ENCODE results near the gene ARSA.

ARSA gene

DNA sequence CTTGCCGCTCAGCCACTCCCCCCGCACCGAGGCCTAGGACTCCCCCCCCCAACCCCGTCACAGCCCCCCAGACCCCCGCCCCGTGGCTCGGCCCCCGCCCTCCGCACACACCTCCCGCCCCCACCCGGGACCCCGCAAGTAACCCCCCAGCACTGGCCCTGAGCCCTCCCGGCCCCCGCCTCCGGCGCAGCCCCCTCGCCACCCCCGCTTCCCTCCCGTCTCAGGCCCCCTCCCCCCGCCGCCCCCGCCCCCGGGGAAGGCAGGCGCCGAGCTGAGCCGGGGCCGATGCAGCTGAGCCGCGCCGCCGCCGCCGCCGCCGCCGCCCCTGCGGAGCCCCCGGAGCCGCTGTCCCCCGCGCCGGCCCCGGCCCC, 46.2 kb upstream of the ARSA start:
- in situ Hi-C loops (cut with MboI; ENCODE audit: low pct_unique_long_range_greater_than_20kb, low sequenced_read_pairs, unreplicated experiment) = no loop called here
- peak; percentile 37 for DNase-seq (ENCODE audit: low spot score)
- TF ChIP-seq, protein P1, sequence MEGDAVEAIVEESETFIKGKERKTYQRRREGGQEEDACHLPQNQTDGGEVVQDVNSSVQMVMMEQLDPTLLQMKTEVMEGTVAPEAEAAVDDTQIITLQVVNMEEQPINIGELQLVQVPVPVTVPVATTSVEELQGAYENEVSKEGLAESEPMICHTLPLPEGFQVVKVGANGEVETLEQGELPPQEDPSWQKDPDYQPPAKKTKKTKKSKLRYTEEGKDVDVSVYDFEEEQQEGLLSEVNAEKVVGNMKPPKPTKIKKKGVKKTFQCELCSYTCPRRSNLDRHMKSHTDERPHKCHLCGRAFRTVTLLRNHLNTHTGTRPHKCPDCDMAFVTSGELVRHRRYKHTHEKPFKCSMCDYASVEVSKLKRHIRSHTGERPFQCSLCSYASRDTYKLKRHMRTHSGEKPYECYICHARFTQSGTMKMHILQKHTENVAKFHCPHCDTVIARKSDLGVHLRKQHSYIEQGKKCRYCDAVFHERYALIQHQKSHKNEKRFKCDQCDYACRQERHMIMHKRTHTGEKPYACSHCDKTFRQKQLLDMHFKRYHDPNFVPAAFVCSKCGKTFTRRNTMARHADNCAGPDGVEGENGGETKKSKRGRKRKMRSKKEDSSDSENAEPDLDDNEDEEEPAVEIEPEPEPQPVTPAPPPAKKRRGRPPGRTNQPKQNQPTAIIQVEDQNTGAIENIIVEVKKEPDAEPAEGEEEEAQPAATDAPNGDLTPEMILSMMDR (IDR thresholded peaks at IDR 0.05; ENCODE audit: extremely low read depth, insufficient read depth, missing control alignments) = no peak

DNA sequence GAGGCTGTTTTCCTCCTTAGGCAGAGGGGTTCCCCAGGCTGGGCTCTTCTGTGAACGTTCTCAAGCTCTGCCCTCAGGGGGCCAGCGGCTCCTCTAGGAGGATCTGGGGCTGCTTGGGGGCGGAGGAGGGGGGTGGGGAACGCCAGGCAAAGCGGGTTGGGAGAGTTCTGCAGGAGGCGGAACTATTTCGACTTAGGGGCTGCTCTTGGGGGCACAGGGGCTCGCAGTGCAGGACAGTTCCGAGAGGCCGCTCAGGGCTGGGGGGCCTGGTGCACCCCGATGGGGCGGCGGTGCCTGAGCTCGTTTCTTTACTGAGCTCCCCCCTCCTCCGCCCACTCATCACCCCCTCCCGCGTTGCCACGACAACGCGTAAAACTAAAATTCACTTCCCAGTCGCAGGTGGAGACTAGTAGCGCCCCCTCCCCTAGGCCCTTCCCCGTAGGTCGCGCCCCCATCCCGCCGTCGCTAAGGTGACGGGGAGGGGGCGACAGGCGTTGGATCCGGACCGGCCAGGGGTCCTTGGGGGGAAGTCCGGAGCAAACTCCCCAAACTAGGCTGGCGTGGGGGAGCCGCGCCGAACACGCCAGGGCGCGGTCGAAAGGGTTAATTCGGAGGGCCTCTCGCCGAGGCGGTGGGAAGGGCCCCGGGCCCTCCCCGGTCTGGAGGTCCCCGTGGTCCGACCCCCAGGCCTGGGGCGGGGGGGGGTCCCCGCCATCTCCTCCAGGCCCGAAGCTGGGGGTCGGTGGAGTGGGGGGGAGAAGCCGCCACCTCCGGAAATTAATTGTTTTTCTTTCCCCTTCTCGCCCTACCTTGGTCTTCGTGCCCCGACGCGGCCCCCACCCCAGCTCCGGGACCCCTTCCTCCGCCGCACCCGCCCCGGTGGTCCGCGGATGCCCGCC, 45.5 kb upstream of the ARSA start:
- in situ Hi-C loops (cut with MboI; ENCODE audit: low pct_unique_long_range_greater_than_20kb, low sequenced_read_pairs, unreplicated experiment) = no loop called here
- peak; percentile 53 for DNase-seq (ENCODE audit: low spot score)
- TF ChIP-seq, protein P1 (IDR thresholded peaks at IDR 0.05; ENCODE audit: extremely low read depth, insufficient read depth, missing control alignments) = no peak

DNA sequence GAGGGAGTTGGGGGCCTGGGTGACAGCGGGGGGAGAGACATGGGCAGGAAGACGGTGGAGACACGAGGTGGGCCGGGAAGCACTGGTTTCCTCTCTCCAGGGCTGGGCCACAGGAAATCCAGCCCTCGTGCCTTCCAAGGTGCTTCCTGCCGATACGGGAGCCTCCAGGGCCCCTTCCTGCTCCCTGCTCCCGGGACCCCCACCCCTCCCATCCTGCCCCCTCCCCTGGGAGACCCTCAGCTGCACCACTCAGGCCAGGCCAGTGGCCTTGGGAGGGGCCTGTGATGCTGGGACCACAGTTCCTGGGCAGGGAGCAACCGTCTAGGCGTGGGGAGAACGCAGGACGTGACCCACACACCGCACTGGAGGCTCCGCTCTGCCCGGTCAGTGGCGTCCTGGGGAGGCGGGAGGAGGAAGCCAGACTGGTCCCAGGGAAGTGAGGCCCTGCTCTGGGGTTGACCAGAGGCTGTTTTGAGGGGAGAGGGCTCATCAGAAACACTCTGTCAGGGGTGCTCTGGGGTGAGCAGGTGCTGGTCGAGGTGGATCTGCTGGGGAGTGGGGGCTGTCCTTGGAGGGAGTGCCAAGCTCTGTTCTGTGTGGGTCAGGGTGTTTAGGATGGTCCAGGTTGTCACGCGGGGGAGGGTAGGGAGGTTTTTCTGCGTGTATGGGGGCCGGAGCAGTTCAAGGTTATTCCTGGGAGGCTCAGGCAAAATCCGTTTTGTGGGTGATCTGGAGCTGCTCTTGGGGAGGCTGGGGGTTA, 44.7 kb upstream of the ARSA start, which contains the start of gene SHANK3:
Gene SHANK3 (plus strand): TSS at position 353 of the 760 bp plus-strand sequence.
- peak; percentile 44 for DNase-seq (ENCODE audit: low spot score)
- in situ Hi-C loops (cut with MboI; ENCODE audit: low pct_unique_long_range_greater_than_20kb, low sequenced_read_pairs, unreplicated experiment) = no loop called here
- TF ChIP-seq, protein P1 (IDR thresholded peaks at IDR 0.05; ENCODE audit: extremely low read depth, insufficient read depth, missing control alignments) = no peak

DNA sequence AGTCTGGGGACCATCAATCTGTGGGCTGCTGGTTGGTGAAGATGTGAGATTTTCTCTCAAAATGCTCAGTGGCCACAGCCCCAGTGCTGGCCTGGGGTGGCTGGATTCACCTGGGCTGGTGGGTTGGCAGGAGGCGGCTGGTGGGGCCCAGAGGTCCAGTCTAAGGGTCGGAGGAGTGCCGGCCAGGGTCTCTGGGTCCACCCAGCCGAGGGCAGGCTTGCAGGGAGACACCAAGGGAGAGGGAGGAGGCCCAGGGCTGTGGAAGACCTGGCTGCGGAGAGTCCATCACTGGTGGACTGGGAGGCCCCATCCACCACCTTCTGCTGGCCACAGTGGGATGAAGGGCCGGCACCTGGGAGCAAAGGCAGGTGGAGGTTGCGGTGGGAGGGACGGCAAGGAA, 44.1 kb upstream of the ARSA start:
- no peak for DNase-seq (ENCODE audit: low spot score)
- TF ChIP-seq, protein P1 (IDR thresholded peaks at IDR 0.05; ENCODE audit: extremely low read depth, insufficient read depth, missing control alignments) = no peak
- in situ Hi-C loops (cut with MboI; ENCODE audit: low pct_unique_long_range_greater_than_20kb, low sequenced_read_pairs, unreplicated experiment) = no loop called here

DNA sequence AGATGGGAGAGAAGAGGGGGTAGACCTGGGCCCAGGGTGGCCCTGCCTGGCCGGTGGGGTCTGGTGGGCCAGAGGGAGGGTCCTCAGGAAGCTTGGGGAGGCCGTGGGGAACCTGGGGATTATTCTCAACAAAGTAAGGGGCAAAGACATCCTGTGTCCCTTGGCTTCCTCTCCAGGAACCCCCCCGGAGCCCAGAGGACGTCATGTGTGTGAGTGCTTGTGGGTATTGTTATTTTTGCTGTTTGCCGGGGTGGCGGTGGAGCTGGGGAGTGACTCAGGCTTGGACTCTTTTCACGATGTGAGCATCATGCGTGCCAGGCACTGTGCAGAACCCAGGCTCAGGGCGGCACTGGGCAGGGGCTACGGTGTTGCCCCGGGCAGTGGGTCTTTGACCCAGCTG, 43.7 kb upstream of the ARSA start:
- TF ChIP-seq, protein P1 (IDR thresholded peaks at IDR 0.05; ENCODE audit: extremely low read depth, insufficient read depth, missing control alignments) = no peak
- DNase-seq (ENCODE audit: low spot score) = peak; percentile 30
- in situ Hi-C loops (cut with MboI; ENCODE audit: low pct_unique_long_range_greater_than_20kb, low sequenced_read_pairs, unreplicated experiment) = no loop called here

DNA sequence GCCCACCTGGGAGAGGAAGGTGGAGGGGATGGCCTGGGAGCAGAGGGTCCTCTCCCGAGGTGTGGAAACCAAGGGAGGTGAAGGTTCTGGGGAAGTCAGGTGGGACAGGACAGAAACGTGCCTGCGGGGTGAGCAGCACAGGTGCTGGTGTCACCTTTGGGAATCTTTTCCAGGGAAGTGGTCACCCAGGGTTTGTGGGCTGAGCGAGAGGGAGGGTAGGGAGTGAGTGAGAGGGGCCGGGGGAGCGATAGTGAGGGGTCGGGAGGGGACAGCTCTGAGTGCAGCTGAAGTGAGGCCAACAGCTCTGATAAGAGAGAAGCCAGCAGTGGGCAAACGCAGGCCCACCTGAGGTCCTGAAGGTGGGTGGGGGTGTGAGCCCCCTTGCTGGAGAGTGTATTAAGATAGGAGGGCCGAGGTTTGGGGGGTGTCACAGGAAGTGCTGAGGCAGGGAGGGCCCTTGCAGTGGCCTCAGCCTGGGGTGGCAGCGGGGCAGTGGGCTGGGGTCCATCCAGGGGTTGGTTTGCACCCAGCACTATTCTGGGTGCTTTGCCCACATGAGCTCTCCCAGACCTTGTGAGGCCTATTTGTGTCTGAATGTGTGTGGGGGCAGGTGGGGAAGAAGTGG, 43.1 kb upstream of the ARSA start:
- in situ Hi-C loops (cut with MboI; ENCODE audit: low pct_unique_long_range_greater_than_20kb, low sequenced_read_pairs, unreplicated experiment) = no loop called here
- no peak for DNase-seq (ENCODE audit: low spot score)

More for the DNA sequence above, 43.1 kb upstream of the ARSA start:
- TF ChIP-seq, protein P1 (IDR thresholded peaks at IDR 0.05; ENCODE audit: extremely low read depth, insufficient read depth, missing control alignments) = no peak
